Skin epidermis (tissue), 12 donors: ENCODE data around the gene SHC3.

Experiments used
- H3K27ac ChIP-seq, 21 experiments: fragments of 200-600 bp; sonication (generic) in 11 of 21; one replicate each; pipeline ENCODE4 v1.5.0; 2020; ENCODE audit warnings: mild to moderate bottlenecking in 3 of 21, inconsistent platforms in 2 of 21, moderate library complexity in 2 of 21
- H3K4me3 ChIP-seq, 7 experiments: fragments of 200-600 bp; sonication (generic) in 2 of 7; one replicate each; pipeline ENCODE4 v1.5.0; 2020; ENCODE audit warnings: inconsistent platforms in 2 of 7, mild to moderate bottlenecking in 2 of 7, moderate library complexity in 1 of 7

SHC3 gene

DNA sequence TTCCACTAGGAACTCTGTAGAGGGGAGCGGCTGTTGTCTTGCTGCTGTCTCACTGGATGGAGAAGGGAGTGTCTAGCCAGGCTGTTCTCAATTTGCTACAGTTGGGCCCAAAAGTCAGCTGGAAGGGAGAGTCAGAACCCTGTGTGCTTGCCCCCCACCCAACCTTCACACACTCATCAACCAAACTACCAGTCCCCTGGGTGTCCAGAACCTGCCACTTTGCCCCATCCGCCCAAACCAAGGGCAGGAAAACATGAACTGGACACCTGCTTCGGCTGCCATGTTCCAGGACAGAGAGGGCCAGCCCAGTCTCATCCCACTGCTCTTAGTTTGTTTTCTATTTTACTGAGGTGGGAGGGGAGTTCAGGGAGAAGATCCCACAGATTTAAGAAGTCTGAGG is 105.2 kb downstream of the SHC3 start:
- no peak overlapping the region for H3K27ac ChIP-seq
- H3K4me3 ChIP-seq, result no peak overlapping the region

GRCh38 chr9:89071591-89071990 is 107.0 kb downstream of the SHC3 start:
- no peak overlapping the region for H3K27ac ChIP-seq
- H3K4me3 ChIP-seq, result no peak overlapping the region

- Histone ChIP-seq H3K4me3 (no peak overlapping the region), H3K27ac (no peak overlapping the region)
These were observed 111.8 kb downstream of the SHC3 start for GRCh38 chr9:89066835-89067234.

DNA sequence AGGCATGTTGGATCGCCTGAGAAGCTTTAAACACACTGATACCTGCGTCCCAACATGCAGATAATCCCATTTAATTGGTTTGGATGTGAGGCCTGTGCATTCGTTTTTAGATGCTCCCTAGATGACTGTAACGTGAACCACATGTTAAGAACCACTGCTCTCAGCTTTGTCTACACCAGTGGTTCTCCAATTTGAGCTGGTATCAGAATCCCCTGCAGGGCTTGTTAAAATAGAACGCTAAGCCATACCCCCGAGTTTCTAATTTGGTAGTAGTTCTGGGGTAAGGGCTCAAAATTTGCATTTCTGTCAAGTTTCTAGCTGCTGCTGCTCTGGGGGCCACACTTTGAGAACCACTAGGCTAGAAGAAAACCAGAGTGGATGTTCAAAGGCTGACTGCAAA is 112.7 kb downstream of the SHC3 start:
- Histone ChIP-seq H3K4me3 (no peak overlapping the region), H3K27ac (no peak overlapping the region)

- H3K4me3 ChIP-seq, result no peak overlapping the region
- no peak overlapping the region for H3K27ac ChIP-seq
These were observed 117.8 kb downstream of the SHC3 start for GRCh38 chr9:89060790-89061189.

DNA sequence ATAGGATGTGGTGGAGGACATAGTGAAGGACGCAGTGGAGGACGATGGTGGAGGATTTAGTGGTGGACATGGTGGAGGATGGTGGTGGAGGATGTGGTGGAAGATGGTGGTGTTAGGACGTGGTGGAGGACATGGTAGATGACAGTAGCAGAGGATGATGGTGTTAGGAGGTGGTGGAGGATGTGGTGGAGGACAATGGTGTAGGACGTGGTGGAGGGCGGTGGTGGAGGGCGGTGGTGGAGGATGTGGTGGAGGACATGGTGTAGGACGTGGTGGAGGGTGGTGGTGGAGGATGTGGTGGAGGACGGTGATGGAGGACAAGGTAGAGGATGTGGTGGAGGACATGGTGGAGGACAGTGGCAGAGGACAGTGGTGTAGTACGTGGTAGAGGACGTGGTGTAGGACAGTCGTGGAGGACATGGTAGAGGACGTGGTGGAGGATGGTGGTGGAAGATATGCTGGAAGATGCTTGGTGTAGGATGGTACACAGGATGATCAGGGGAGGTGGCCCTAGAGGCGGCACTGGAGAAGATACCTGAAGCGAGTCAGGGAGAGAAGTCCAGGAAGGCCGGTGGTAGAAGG is 118.6 kb downstream of the SHC3 start:
- Histone ChIP-seq H3K27ac (no peak overlapping the region), H3K4me3 (no peak overlapping the region)

DNA sequence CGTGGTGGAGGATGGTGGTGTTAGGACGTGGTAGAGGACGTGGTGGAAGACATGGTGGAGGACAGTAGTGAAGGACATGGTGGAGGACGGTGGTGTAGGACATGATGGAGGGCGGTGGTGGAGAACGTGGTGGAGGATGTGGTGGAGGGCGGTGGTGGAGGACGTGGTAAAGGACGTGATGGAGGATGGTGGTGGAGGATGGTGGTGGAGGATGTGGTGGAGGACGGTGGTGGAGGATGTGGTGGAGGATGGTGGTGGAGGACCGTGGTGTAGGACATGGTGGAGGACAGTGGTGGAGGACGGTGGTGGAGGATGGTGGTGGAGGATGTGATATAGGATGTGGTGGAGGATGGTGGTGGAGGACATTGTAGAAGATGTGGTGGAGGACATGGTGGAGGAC is 119.7 kb downstream of the SHC3 start:
- Histone ChIP-seq H3K4me3 (no peak overlapping the region), H3K27ac (no peak overlapping the region)

- H3K27ac ChIP-seq, result no peak overlapping the region
- H3K4me3 ChIP-seq, result no peak overlapping the region
These were observed 123.6 kb downstream of the SHC3 start for GRCh38 chr9:89054865-89055495.

DNA sequence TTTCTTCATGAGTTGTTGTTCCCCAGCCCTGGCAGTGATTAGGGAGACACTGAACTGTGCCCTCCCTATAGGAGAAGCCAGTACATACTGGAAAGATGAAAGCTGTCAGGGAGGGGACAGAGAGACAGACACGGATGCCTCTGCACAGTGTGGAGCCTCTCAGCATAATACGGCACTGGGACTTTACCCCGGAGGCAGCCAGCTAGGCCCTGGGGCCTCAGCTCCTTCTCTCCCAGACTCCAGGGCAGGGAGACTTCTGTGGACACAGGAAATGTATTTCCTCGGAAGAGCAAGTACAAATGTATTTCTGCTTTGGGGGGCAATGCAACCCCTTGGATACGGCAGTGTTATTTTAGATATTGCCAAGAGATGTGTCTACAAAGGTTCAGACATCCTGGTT is 125.3 kb downstream of the SHC3 start:
- Histone ChIP-seq H3K27ac (no peak overlapping the region), H3K4me3 (no peak overlapping the region)

GRCh38 chr9:89052470-89053097 is 126.0 kb downstream of the SHC3 start:
- Histone ChIP-seq H3K27ac (no peak overlapping the region), H3K4me3 (no peak overlapping the region)

- Histone ChIP-seq H3K27ac (no peak overlapping the region), H3K4me3 (no peak overlapping the region)
These were observed 127.1 kb downstream of the SHC3 start for GRCh38 chr9:89051421-89052025.

DNA sequence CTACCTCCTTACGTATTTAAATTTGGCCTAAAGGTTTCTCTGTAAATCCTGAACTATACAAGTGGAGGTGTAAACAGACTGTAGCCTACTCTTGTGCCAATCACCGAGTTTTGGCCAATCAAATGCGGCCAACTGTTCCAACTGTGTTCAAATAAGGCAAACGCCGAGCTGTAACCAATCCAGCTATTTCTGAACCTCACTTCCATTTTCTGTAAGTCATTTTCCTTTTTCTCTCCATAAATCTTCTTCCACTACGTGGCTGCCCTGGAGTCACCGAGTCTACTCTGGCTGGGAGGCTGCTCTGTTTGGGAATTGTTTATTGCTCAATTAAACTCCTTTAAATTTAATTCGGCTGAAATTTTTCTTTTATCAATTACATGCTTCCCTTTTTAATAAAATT is 129.0 kb downstream of the SHC3 start:
- no peak overlapping the region for H3K27ac ChIP-seq
- H3K4me3 ChIP-seq, result no peak overlapping the region

DNA sequence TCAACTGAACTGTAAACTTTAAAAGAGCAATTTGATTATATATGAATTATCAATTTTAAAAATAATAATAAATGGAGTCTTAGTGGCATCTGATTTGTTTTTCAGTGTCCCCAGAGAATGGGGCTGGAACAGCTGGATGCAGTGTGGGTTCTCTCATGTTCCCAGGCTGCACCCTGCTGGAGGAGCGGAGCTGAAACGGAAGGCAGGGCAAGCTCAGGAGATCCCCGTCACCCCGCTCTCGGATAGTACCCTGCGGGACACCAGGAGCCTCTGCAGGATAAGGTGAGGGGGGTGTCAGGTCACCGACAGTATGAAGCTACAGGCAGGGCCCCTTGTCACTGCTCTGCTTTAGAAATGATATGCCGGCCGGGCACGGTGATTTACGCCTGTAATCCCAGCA is 130.0 kb downstream of the SHC3 start:
- Histone ChIP-seq H3K4me3 (no peak overlapping the region), H3K27ac (no peak overlapping the region)

- Histone ChIP-seq H3K27ac (no peak overlapping the region), H3K4me3 (no peak overlapping the region)
These were observed 131.0 kb downstream of the SHC3 start for GRCh38 chr9:89047667-89048066.

DNA sequence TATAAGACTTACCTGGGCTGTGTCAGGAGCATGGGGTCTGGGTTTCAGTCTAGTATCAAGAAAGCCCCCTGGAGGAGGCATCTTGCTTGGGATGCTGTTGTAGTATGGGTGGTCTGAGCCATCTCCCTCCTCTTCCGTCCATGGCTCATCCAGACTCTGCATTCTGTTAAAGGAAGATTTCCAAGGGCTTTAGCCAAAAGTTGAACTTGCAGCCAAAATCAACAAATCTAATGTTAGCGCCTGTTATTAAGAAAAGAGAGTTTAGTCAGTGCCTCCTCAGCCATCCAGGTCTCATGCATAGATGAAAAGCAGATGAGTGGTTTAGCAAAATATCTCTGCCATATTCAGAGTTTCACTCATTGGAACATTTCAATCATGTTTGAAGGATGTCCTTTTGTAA is 131.8 kb downstream of the SHC3 start:
- no peak overlapping the region for H3K4me3 ChIP-seq
- H3K27ac ChIP-seq, result no peak overlapping the region

DNA sequence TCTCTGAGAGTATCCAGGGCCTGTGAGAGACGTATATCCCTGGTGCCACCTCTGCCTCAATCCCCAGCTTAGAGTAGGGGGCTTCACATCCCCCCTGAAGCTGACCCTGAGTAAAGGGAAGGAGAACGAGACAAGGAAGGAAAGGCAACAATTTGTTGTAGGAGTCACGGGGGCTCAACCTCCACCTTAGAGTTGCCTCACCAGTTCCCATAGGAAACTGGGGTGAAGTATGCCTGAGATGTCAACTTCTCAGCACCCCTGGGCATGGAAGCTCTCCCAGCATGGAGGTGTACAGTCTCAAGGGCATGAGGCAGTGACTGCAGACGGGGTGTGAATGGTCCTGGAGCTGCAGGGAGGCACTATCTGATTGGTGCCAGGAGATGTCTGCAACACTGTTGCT is 133.7 kb downstream of the SHC3 start:
- Histone ChIP-seq H3K4me3 (no peak overlapping the region), H3K27ac (no peak overlapping the region)

GRCh38 chr9:89044104-89044503 is 134.5 kb downstream of the SHC3 start:
- no peak overlapping the region for H3K4me3 ChIP-seq
- no peak overlapping the region for H3K27ac ChIP-seq

DNA sequence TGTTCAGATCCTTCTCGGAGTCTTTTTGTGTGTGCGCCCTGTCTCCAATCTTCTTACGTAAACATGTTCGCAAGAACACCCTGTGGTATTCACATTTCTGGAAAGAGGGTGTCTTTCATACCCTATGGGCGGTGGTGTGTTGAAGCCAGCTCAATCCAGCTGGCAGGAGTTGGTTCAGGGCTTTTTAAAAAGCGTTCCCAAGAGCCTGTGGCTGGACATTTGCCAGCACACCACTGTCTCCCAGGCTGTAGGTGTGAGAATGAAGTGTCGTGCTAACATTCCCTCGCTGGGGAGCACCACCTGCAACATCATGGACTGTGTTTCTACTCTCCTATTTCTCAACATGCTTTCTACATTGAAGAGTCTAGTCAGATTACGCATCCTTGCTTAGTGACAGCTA is 135.6 kb downstream of the SHC3 start:
- Histone ChIP-seq H3K4me3 (no peak overlapping the region), H3K27ac (peak overlapping the region in 1 of 21 experiments; percentile 12)

- H3K27ac ChIP-seq, result no peak overlapping the region
- H3K4me3 ChIP-seq, result no peak overlapping the region
These were observed 139.0 kb downstream of the SHC3 start for GRCh38 chr9:89039664-89040063.

DNA sequence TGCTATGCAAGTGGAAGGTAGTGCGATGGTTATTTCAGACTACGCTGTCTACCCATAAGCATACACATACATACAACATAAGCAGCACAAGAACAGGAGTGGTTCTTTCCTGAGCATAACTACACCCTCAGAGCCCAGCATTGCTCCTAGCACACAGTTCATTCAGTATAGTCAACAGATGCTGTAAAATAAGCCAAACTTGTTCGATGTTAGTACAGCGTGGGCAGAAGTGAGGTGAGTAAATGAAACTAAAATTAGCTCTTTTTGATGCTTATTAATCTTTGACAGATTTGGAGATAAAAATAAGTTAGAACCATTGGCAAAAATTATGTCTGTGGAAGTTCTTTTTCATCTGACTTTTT is 139.5 kb downstream of the SHC3 start:
- Histone ChIP-seq H3K4me3 (no peak overlapping the region), H3K27ac (peak overlapping the region in 5 of 21 experiments; percentile 8 to 64 (median 43))

DNA sequence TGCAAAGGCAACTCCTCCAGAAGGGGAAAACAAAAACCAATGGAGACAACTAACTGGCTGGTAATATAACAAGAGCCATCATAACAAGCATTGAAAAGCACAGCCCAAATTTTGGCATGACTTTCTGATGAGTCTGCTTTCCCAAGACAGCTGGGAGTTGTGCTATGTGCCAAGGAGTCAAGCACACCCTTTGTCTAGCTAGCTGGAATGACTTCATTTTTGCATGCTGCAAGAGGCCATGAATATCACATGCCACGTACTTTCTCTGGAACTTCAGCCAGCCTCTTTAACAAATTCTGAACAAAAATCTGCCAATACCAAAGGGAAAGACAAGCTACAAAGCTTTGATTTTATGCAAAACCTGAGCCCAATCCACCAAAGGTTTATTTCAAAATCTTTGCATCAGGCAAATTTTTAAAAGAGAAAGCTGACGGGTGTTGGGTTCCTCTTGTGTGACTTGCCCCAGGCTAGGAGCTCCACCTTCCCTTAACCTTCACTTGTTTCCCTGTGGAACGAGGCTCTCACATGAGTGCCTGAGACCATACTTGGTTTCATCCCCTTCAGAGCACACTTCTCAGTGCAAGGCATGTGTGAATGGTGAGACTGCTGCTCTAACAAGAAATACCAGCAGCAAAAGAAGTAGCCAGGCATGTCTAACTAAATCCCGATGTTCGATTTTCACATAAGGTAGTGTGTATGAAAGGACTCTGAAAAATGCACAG is 140.1 kb downstream of the SHC3 start:
- H3K27ac ChIP-seq, result peak overlapping the region in 5 of 21 experiments; percentile 8 to 64 (median 43)
- no peak overlapping the region for H3K4me3 ChIP-seq
